ENCODE results near the gene FARP2. TPM values are rescaled to one million over a fixed set of nuclear protein-coding genes. Genes with fewer than 3 reads are reported as not detected.

Gene FARP2
- total and polyA plus RNA-seq, 2 donors (not counting 1 experiment from before 2014, with no cell fraction given): 28.2 to 41.0 TPM

GRCh38 chr2:241349941-241350340 is 6.1 kb upstream of the FARP2 start:
- no peak for TF ChIP-seq EZH2 (IDR thresholded peaks at IDR 0.05; ENCODE audit: low read length, missing control alignments)
- TF ChIP-seq CTCF (conservative IDR thresholded peaks at IDR 0.05 in 1 of 2, IDR thresholded peaks at IDR 0.05 in 1 of 2; ENCODE audit: low read depth in 1 of 2, low read length in 2 of 2): no peak
- no peak overlapping the region for H3K27ac ChIP-seq (ENCODE audit: insufficient read depth, low read length)
- no peaks in the 10 kb centered on the region for H3K27me3 ChIP-seq (ENCODE audit: control insufficient read depth, insufficient read depth, low read length)

GRCh38 chr2:241350530-241350877 is 5.6 kb upstream of the FARP2 start:
- Histone ChIP-seq H3K27me3 (ENCODE audit: control insufficient read depth, insufficient read depth, low read length) (no peaks in the 10 kb centered on the region), H3K36me3 (ENCODE audit: control insufficient read depth, insufficient read depth, low read length) (peaks cover 16% of the 10 kb centered on the region), H2AFZ (ENCODE audit: low read length) (no peak overlapping the region), H4K20me1 (ENCODE audit: control insufficient read depth, extremely low read depth, insufficient read depth, low read length) (no peaks in the 10 kb centered on the region), H3K9me3 (ENCODE audit: control insufficient read depth, insufficient read depth, low read depth, low read length) (no peaks in the 10 kb centered on the region), H3K27ac (ENCODE audit: insufficient read depth, low read length) (no peak overlapping the region), H3K4me2 (ENCODE audit: extremely low read depth, insufficient read depth, low read length) (no peak overlapping the region), H3K9ac (ENCODE audit: insufficient read depth, low read length) (no peak overlapping the region), H3K79me2 (ENCODE audit: control insufficient read depth, insufficient read depth, low read length) (no peaks in the 10 kb centered on the region), H3K4me3 (replicated peaks in 1 of 4; ENCODE audit: control extremely low read depth in 1 of 4, insufficient read depth in 1 of 4, low read depth in 3 of 4, low read length in 4 of 4) (no peak overlapping the region), H3K4me1 (ENCODE audit: control insufficient read depth, extremely low read depth, insufficient read depth, low read length) (peaks cover 6% of the 10 kb centered on the region)
- TF ChIP-seq CTCF (conservative IDR thresholded peaks at IDR 0.05 in 1 of 2, IDR thresholded peaks at IDR 0.05 in 1 of 2; ENCODE audit: low read depth in 1 of 2, low read length in 2 of 2) (no peak), EZH2 (IDR thresholded peaks at IDR 0.05; ENCODE audit: low read length, missing control alignments) (no peak)
- no peak for DNase-seq (ENCODE audit: low read depth in 2 of 2)

More at GRCh38 chr2:241349941-241350340, 6.1 kb upstream of the FARP2 start:
- no peak for DNase-seq (ENCODE audit: low read depth in 2 of 2)
- peaks cover 4% of the 10 kb centered on the region for H3K4me1 ChIP-seq (ENCODE audit: control insufficient read depth, extremely low read depth, insufficient read depth, low read length)
- H3K4me2 ChIP-seq (ENCODE audit: extremely low read depth, insufficient read depth, low read length): no peak overlapping the region
- no peak overlapping the region for H3K4me3 ChIP-seq (replicated peaks in 1 of 4; ENCODE audit: control extremely low read depth in 1 of 4, insufficient read depth in 1 of 4, low read depth in 3 of 4, low read length in 4 of 4)
- peaks cover 16% of the 10 kb centered on the region for H3K36me3 ChIP-seq (ENCODE audit: control insufficient read depth, insufficient read depth, low read length)
- H4K20me1 ChIP-seq (ENCODE audit: control insufficient read depth, extremely low read depth, insufficient read depth, low read length): no peaks in the 10 kb centered on the region
- H3K9me3 ChIP-seq (ENCODE audit: control insufficient read depth, insufficient read depth, low read depth, low read length): no peaks in the 10 kb centered on the region
- no peak overlapping the region for H3K9ac ChIP-seq (ENCODE audit: insufficient read depth, low read length)
- H3K79me2 ChIP-seq (ENCODE audit: control insufficient read depth, insufficient read depth, low read length): no peaks in the 10 kb centered on the region
- no peak overlapping the region for H2AFZ ChIP-seq (ENCODE audit: low read length)

- peaks cover 15% of the 10 kb centered on the region for H3K36me3 ChIP-seq (ENCODE audit: control insufficient read depth, insufficient read depth, low read length)
- no peak overlapping the region for H3K4me2 ChIP-seq (ENCODE audit: extremely low read depth, insufficient read depth, low read length)
- no peak for TF ChIP-seq EZH2 (IDR thresholded peaks at IDR 0.05; ENCODE audit: low read length, missing control alignments)
- no peak for TF ChIP-seq CTCF (conservative IDR thresholded peaks at IDR 0.05 in 1 of 2, IDR thresholded peaks at IDR 0.05 in 1 of 2; ENCODE audit: low read depth in 1 of 2, low read length in 2 of 2)
- no peak overlapping the region for H3K4me3 ChIP-seq (replicated peaks in 1 of 4; ENCODE audit: control extremely low read depth in 1 of 4, insufficient read depth in 1 of 4, low read depth in 3 of 4, low read length in 4 of 4)
- H2AFZ ChIP-seq (ENCODE audit: low read length): no peak overlapping the region
- no peaks in the 10 kb centered on the region for H3K9me3 ChIP-seq (ENCODE audit: control insufficient read depth, insufficient read depth, low read depth, low read length)
- H3K4me1 ChIP-seq (ENCODE audit: control insufficient read depth, extremely low read depth, insufficient read depth, low read length): peaks cover 6% of the 10 kb centered on the region
- H3K27me3 ChIP-seq (ENCODE audit: control insufficient read depth, insufficient read depth, low read length): no peaks in the 10 kb centered on the region
- H3K27ac ChIP-seq (ENCODE audit: insufficient read depth, low read length): no peak overlapping the region
- H3K79me2 ChIP-seq (ENCODE audit: control insufficient read depth, insufficient read depth, low read length): no peaks in the 10 kb centered on the region
- DNase-seq (ENCODE audit: low read depth in 2 of 2): no peak
- H3K9ac ChIP-seq (ENCODE audit: insufficient read depth, low read length): no peak overlapping the region
- H4K20me1 ChIP-seq (ENCODE audit: control insufficient read depth, extremely low read depth, insufficient read depth, low read length): no peaks in the 10 kb centered on the region
These were observed 5.0 kb upstream of the FARP2 start for GRCh38 chr2:241350878-241351639.
